Lower leg skin (tissue), 4 donors: ENCODE measurements around the gene SLC38A1. TPM values are rescaled to one million over a fixed set of nuclear protein-coding genes. Genes with fewer than 3 reads are reported as not detected.
A peak's percentile ranks its signal among the peaks of the same experiment; 100 is the strongest.

ENCODE experiments used
- DNase-seq, 2 donors: peaks; one replicate each; pipeline ENCODE4 v3.0.0-alpha.2; 2019; ENCODE audit warnings: low spot score in 2 of 2
- H3K4me3 ChIP-seq: fragments of 200-600 bp; sonication (generic); 2 replicates; pipeline ENCODE4 v1.5.1; 2017; ENCODE audit warnings: mild to moderate bottlenecking, low read depth; ENCODE audit not compliant: poor library complexity, severe bottlenecking
- CTCF ChIP-seq, 3 donors: fragments of 450-650 bp; IDR thresholded peaks; one replicate each; pipeline ENCODE4 v1.5.1; 2016; ENCODE audit warnings: antibody characterized with exemption in 3 of 3, mild to moderate bottlenecking in 3 of 3, moderate library complexity in 2 of 3
- POLR2A ChIP-seq, 2 donors: fragments of 450-650 bp; IDR thresholded peaks; one replicate each; pipeline ENCODE4 v1.6.1; 2016 to 2017; ENCODE audit warnings: antibody characterized with exemption in 2 of 2, mild to moderate bottlenecking in 1 of 2, moderate library complexity in 1 of 2
- WGBS, 2 donors: methylation state at CpG; one replicate each; pipeline ENCODE4 v1.1.5; 2018; 5-methylcytosine and 5-hydroxymethylcytosine counted together
- intact Hi-C: fragments of 100-400 bp; cut with DNase I; formaldehyde crosslinking; loops from one replicate; pipeline ENCODE4 v1.15.0; 2023; ENCODE audit warnings: low total_unique reads
- total RNA-seq, 4 donors: library from RNA; depleted of rRNA; stranded (reverse); fragments of >200 nt; gene quantifications; one replicate each; pipeline ENCODE4 v1.1.0, GENCODE V29; 2016

Gene SLC38A1
- total RNA-seq, 4 donors from 2014 or later, result 87.3 to 118 (median 102) TPM

GRCh38 chr12:46219132-46219876 is 49.5 kb downstream of the SLC38A1 start:
- no peak for TF ChIP-seq POLR2A (IDR thresholded peaks at IDR 0.05)
- TF ChIP-seq CTCF (IDR thresholded peaks at IDR 0.05), result no peak
- 77 to 86% methylated on average over 2 of the region's 2 CpGs for WGBS, 2 donors
- no peak overlapping the region for H3K4me3 ChIP-seq
- DNase-seq, result no peak
- intact Hi-C loops, result no loop called here

GRCh38 chr12:46218322-46219095 is 50.3 kb downstream of the SLC38A1 start:
- no peak for DNase-seq
- intact Hi-C loops, result no loop called here
- no peak for TF ChIP-seq POLR2A (IDR thresholded peaks at IDR 0.05)
- 70 to 73% methylated on average over 10 of the region's 10 CpGs for WGBS, 2 donors
- H3K4me3 ChIP-seq, result no peak overlapping the region

GRCh38 chr12:46217541-46218321 is 51.1 kb downstream of the SLC38A1 start:
- peak in 1 of 2 donors; percentile 46 for DNase-seq
- TF ChIP-seq POLR2A (IDR thresholded peaks at IDR 0.05), result no peak
- TF ChIP-seq CTCF (IDR thresholded peaks at IDR 0.05), result no peak
- no peak overlapping the region for H3K4me3 ChIP-seq
- 67 to 76% methylated on average over 6 of the region's 6 CpGs for WGBS, 2 donors
- intact Hi-C loops, result no loop called here

- WGBS, 2 donors, result 79 to 84% methylated on average over 7 of the region's 7 CpGs
- H3K4me3 ChIP-seq, result no peak overlapping the region
- TF ChIP-seq POLR2A (IDR thresholded peaks at IDR 0.05) (no peak), CTCF (IDR thresholded peaks at IDR 0.05) (no peak)
- intact Hi-C loops, result no loop called here
- no peak for DNase-seq
These were observed 54.0 kb downstream of the SLC38A1 start for GRCh38 chr12:46214668-46215436.

GRCh38 chr12:46212108-46212982 is 56.5 kb downstream of the SLC38A1 start:
- WGBS, 2 donors, result 63 to 73% methylated on average over 4 of the region's 4 CpGs
- TF ChIP-seq CTCF (IDR thresholded peaks at IDR 0.05) (no peak), POLR2A (IDR thresholded peaks at IDR 0.05) (no peak)

More at GRCh38 chr12:46212108-46212982, 56.5 kb downstream of the SLC38A1 start:
- intact Hi-C loops, result no loop called here
- no peak for DNase-seq
- no peak overlapping the region for H3K4me3 ChIP-seq
